ENCODE data around the gene MAN2B2. TPM values are rescaled to one million over a fixed set of nuclear protein-coding genes. Genes with fewer than 3 reads are reported as not detected.

Gene MAN2B2
- total RNA-seq, 1 experiment from 2014 or later: 8.5 TPM

DNA sequence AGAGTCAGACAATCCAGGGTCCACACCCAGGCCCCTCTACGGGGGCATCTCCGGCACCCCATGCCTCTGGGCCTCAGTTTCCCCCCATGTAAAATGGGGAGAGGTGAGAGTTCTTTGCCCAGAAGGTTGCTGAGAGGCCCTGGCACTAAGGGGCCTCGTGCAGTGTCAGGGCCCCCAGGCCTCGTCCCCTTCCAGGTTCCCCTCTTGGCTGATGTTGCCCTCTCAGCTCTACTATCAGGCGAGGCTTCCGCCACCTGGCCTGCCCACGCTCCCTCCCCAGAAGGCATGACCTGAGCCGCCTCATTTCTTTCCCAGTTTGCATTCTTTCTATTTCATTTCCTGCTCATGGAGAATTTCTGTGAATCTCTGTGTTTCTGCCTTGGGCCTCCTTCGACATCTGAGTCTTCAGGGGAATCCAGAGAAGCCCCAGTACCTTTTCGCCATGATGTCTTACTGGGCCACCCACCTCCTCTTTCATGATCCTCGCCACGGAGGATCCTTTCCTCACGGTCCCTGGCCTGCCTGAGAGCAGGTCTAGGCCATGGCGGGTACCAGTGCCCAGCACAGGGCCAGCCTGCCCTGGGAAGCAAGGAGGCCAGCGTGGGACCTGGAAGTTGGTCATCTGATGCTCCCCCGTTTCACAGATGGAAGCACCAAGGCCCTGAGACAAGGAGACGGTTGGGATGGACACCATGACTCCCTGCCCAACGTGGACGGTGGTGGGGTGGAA, 43.6 kb downstream of the MAN2B2 start:
- H3K9me2 ChIP-seq (replicated peaks; ENCODE audit: low read length): no peaks in the 10 kb centered on the region
- H3K79me2 ChIP-seq (ENCODE audit: low read length): no peaks in the 10 kb centered on the region
- H3K4me1 ChIP-seq (ENCODE audit: insufficient read depth, low read length): no peaks in the 10 kb centered on the region
- H3K36me3 ChIP-seq (ENCODE audit: low read depth, low read length): no peaks in the 10 kb centered on the region
- CTCF ChIA-PET: no interaction called here
- ATAC-seq (no peak), DNase-seq (no peak)
- no peak overlapping the region for H2AFZ ChIP-seq (ENCODE audit: low read length)
- no peaks in the 10 kb centered on the region for H4K20me1 ChIP-seq (ENCODE audit: low read length)
- no peaks in the 10 kb centered on the region for H3K27me3 ChIP-seq (ENCODE audit: low read length)
- H3K27ac ChIP-seq (ENCODE audit: low read length): no peak overlapping the region
- POLR2A ChIA-PET (ENCODE audit: unreplicated experiment): no interaction called here
- H3K9me3 ChIP-seq (ENCODE audit: low read length): no peaks in the 10 kb centered on the region
- intact Hi-C loops (cut with micrococcal nuclease): no loop called here
- H3K4me2 ChIP-seq (ENCODE audit: low read length): no peak overlapping the region
- no peak for TF ChIP-seq EZH2 (IDR thresholded peaks at IDR 0.05; ENCODE audit: low read length, unreplicated experiment)
- no peak for TF ChIP-seq EZH2phosphoT487 (IDR thresholded peaks at IDR 0.05; ENCODE audit: borderline replicate concordance, low read length)
- TF ChIP-seq, protein P1, sequence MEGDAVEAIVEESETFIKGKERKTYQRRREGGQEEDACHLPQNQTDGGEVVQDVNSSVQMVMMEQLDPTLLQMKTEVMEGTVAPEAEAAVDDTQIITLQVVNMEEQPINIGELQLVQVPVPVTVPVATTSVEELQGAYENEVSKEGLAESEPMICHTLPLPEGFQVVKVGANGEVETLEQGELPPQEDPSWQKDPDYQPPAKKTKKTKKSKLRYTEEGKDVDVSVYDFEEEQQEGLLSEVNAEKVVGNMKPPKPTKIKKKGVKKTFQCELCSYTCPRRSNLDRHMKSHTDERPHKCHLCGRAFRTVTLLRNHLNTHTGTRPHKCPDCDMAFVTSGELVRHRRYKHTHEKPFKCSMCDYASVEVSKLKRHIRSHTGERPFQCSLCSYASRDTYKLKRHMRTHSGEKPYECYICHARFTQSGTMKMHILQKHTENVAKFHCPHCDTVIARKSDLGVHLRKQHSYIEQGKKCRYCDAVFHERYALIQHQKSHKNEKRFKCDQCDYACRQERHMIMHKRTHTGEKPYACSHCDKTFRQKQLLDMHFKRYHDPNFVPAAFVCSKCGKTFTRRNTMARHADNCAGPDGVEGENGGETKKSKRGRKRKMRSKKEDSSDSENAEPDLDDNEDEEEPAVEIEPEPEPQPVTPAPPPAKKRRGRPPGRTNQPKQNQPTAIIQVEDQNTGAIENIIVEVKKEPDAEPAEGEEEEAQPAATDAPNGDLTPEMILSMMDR (conservative IDR thresholded peaks at IDR 0.05; ENCODE audit: low read depth, low read length): no peak
- H3K4me3 ChIP-seq (ENCODE audit: low read length): no peak overlapping the region
- H3K9ac ChIP-seq (ENCODE audit: low read length): no peak overlapping the region
- BruUV-seq (replicated peaks): no TSS peak
- no peaks in the 10 kb centered on the region for H3F3A ChIP-seq (ENCODE audit: low read length, unreplicated experiment)

DNA sequence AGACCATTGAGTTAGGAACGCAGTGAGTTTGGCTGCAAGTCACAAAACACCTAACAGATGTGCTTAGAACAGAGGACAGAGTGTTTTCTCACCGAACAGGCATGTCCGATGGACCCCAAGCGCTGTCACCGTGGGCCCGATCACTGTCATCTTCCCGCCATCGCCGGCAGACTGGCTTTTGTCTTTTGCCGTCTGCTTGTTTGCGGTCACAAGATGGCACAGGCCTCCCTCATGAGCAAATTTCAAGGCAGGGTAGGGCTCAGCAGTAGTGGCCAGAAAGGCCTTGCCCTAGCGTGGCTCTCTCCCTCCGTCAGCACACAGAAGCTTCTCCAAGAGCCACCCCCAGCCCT, 44.1 kb downstream of the MAN2B2 start:
- H3K9me3 ChIP-seq (ENCODE audit: low read length): no peaks in the 10 kb centered on the region

More for the DNA sequence above, 44.1 kb downstream of the MAN2B2 start:
- TF ChIP-seq, protein P1 (conservative IDR thresholded peaks at IDR 0.05; ENCODE audit: low read depth, low read length): no peak
- TF ChIP-seq EZH2phosphoT487 (IDR thresholded peaks at IDR 0.05; ENCODE audit: borderline replicate concordance, low read length): no peak
- no peak for TF ChIP-seq EZH2 (IDR thresholded peaks at IDR 0.05; ENCODE audit: low read length, unreplicated experiment)
- Histone ChIP-seq H3K36me3 (ENCODE audit: low read depth, low read length) (no peaks in the 10 kb centered on the region), H4K20me1 (ENCODE audit: low read length) (no peaks in the 10 kb centered on the region), H3K9ac (ENCODE audit: low read length) (no peak overlapping the region), H3K27ac (ENCODE audit: low read length) (no peak overlapping the region), H3F3A (ENCODE audit: low read length, unreplicated experiment) (no peaks in the 10 kb centered on the region), H3K79me2 (ENCODE audit: low read length) (no peaks in the 10 kb centered on the region), H3K27me3 (ENCODE audit: low read length) (no peaks in the 10 kb centered on the region), H3K4me2 (ENCODE audit: low read length) (no peak overlapping the region), H3K9me2 (replicated peaks; ENCODE audit: low read length) (no peaks in the 10 kb centered on the region), H3K4me1 (ENCODE audit: insufficient read depth, low read length) (no peaks in the 10 kb centered on the region), H2AFZ (ENCODE audit: low read length) (no peak overlapping the region), H3K4me3 (ENCODE audit: low read length) (no peak overlapping the region)
- ChIA-PET POLR2A (ENCODE audit: unreplicated experiment) (no interaction called here), CTCF (no interaction called here)
- intact Hi-C loops (cut with micrococcal nuclease): no loop called here
- no TSS peak for BruUV-seq (replicated peaks)
- no peak for ATAC-seq
- no peak for DNase-seq
